GM21529 (cell line): ENCODE data around the gene LRIG2.
"Not testable (repeated sequence)": the region's sequence is repeated elsewhere in the genome, so short reads cannot be mapped to it uniquely, and the experiment has no call there.

Experiments
- ATAC-seq: cut with Tn5 transposase; IDR thresholded peaks from one replicate; pipeline ENCODE4 v1.9.1; 2021; ENCODE audit not compliant: unreplicated experiment

LRIG2 gene, protein sequence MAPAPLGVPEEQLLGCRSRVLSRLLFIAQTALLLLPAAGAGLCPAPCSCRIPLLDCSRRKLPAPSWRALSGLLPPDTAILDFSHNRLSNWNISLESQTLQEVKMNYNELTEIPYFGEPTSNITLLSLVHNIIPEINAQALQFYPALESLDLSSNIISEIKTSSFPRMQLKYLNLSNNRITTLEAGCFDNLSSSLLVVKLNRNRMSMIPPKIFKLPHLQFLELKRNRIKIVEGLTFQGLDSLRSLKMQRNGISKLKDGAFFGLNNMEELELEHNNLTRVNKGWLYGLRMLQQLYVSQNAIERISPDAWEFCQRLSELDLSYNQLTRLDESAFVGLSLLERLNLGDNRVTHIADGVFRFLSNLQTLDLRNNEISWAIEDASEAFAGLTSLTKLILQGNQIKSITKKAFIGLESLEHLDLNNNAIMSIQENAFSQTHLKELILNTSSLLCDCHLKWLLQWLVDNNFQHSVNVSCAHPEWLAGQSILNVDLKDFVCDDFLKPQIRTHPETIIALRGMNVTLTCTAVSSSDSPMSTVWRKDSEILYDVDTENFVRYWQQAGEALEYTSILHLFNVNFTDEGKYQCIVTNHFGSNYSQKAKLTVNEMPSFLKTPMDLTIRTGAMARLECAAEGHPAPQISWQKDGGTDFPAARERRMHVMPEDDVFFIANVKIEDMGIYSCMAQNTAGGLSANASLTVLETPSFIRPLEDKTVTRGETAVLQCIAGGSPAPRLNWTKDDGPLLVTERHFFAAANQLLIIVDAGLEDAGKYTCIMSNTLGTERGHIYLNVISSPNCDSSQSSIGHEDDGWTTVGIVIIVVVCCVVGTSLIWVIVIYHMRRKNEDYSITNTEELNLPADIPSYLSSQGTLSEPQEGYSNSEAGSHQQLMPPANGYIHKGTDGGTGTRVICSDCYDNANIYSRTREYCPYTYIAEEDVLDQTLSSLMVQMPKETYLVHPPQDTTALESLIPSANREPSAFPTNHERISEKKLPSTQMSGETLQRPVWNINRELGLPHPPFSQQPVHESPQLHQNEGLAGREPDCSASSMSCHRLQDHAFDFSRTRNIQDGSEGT

DNA sequence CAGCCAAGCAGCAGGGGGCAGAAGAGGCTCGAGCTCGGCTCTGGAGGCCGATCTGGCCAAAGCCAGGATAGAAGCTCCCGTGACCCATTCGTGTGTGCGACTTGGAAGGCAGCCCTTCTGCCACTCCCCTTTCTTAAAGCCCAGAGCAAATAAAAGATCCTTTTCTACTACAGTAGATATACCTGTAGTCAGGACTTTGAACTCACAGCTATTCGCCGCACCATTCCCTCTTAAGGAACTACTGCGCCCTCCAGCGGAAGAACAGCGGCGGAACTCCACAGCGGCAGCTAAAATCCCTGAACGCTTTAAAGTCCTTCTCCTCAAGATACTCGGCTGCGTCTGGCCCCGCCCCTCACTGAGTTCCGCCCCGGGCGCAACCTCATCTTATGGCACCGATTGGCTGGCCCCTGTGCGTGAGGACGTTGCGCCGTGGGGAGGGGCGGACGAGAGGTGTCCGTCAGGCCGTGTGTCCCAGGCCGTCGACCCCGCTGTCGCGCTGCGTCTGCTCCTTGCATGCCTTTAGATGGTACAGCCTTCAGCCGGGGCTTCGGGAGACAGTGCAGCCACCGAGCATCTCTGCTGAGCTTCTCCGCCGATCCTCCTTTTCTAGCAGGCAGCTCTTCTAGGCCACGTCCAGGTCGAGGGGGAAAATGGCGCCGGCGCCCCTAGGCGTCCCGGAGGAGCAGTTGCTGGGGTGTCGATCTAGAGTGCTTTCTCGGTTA lies at the start of gene LRIG2:
Gene LRIG2, plus strand, starts transcription at position 442 of the 722 bp plus-strand sequence. Its CDS starts 209 bp downstream, at position 651.
- peak; percentile 94 for ATAC-seq

DNA sequence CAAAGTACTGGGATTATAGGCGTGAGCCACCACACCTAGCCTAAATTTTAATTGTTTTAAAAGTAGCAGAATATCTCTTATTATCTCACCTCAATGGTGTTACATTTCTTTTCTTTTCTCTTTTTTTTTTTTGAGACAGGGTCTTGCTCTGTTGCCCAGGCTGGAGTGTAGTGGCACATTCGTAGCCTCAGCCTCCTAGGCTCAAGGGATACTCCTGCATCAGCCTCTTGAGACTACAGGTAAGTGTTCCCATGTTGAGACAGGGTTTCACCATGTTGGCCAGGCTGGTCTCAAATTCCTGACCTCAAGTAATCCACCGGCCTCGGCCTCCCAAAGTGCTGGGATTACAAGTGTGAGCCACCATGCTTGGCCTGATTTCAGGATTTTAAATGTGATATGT lies 49.7 kb upstream of the LRIG2 start:
- ATAC-seq: not testable (repeated sequence)

DNA sequence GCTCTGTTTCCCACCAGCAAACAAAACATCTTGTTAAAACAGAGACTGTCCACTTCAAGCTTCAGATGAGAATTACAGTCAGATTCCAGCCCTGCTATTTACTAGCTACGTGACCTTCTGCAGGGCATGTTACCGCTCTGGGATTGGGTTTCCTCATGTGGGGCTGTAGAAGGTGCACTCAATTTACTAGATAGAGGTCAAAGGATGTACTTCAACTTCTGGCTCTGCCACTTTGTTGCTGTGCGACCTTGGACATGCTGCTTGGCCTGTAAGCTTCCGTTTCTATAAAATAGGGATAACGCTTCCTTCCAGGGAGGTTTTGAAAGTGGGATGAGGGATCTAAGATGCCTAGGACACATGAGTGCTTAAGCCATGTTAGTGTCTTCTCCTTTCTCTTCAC lies 46.0 kb upstream of the LRIG2 start:
- no peak for ATAC-seq

GRCh38 chr1:113027449-113027848 lies 45.5 kb upstream of the LRIG2 start:
- ATAC-seq: no peak

GRCh38 chr1:113029822-113030221 lies 43.2 kb upstream of the LRIG2 start:
- no peak for ATAC-seq

GRCh38 chr1:113031171-113031933 lies 41.6 kb upstream of the LRIG2 start:
- peak; percentile 82 for ATAC-seq

GRCh38 chr1:113035086-113035485 lies 37.9 kb upstream of the LRIG2 start:
- ATAC-seq: no peak

- ATAC-seq: peak; percentile 55
Measured at GRCh38 chr1:113036639-113037321, 36.2 kb upstream of the LRIG2 start.

GRCh38 chr1:113040041-113040440 lies 33.0 kb upstream of the LRIG2 start:
- ATAC-seq: no peak

DNA sequence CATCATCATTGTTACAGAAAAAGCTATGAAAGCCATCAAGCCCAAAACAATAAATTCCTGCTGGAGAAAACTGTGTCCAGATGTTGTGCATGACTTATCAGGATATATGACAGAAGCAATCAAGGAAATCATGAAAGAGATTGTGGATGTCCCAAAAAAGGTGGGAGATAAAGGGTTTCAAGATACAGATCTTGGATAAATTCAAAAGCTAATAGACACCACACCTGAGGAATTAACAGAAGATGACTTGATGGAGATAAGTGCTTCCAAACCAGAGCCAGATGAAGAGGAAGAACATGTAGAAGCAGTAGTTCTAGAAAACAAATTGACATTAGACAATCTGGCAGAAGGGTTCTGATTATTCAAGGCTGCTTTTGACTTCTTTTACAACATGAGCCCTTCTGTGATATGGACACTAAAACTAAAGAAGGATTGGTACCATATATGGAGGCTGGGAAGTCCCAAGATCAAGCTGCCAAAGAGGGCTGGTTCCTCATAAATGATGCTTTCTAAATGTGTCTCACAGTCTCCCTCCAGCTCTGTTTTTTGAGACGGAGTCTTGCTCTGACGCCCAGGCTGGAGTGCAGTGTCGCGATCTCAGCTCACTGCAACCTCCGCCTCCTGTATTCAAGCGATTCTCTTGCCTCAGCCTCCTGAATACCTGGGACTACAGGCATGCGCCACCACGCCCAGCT lies 32.1 kb upstream of the LRIG2 start:
- no peak for ATAC-seq

DNA sequence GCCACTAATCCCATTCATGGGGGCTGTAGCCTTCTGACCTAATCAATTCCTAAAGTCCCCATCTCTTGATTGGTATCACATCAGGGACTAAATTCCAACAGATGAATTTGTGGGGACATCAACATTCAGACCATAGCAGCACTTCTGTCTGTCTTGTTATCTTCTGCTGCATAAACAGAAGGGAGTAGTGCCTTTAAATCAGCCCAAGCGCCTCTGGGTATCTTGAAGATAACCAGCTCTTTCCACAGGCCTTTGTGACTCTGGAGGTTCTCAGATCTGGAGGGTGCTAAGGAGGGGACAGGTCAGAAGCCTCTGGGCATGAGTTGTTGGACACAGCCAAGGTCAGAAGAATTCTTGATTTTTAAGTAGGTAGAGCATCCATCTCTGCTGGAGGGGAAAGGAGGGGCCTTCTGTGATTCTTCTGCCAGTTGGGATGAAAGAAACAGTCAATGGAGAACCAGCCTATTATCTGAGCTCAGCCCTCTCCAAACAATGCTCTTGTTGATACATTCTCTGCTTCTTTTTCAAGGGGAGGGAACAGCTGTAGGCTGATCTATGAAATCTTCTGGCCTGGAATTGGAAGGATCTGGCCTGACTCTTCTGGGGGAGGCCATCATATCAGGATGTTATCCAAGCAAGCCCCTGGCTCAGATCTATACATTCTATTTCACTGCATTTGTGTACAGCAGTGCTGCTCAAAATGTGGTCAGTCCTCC lies 31.3 kb upstream of the LRIG2 start:
- ATAC-seq: no peak

DNA sequence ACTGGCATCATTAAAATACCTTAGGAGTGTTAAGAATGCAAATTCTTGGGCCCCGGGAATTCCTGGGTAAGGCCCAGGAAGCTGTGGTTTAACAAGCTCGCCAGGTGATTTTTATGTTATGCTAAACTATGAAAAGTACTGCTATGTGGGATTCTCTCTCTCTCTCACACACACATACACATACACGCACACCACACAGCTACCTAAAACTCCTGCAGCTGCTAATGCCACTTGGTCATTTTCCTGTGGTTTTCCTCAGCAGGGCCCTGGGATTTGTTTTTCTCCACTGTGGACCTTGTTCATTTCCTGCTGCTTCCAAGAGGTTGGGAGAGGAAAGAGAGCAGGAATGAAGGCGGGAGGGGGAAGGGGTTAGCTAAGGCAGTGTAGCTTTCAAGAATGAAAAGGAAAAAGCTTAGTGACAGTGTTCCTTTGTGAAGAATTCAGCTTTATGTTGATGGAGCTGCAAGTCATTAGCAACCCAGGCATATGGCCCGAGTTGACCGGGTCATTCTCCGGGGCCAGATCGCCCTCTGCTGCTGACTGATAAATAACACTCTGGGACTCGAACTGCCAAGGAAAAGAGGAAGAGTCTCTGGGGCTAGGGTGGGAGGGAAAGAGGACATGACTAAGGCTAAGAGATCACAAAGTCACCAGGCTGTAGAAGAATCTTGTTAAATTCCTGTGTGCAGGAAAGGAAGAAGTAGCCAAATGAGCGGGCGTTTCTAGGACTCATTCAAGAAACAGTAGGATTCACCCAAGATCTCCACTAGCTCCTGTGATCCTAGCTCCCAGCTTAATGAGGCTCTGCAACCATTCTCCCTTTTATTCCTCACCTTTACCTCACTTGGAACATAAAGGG lies 30.5 kb upstream of the LRIG2 start:
- peak; percentile 82 for ATAC-seq

DNA sequence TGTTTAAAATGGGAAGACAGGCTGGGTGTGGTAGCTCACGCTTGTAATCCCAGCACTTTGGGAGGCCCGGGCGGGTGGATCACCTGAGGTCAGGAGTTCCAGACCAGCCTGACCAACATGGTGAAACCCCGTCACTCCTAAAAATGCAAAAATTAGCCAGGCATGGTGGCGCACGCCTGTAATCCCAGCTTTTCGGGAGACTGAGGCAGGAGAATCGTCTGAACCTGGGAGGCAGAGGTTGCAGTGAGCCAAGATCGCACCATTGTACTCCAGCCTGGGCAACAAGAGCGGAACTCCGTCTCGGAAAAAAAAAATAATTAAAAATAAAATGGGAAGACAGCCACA lies 29.9 kb upstream of the LRIG2 start:
- not testable (repeated sequence) for ATAC-seq

DNA sequence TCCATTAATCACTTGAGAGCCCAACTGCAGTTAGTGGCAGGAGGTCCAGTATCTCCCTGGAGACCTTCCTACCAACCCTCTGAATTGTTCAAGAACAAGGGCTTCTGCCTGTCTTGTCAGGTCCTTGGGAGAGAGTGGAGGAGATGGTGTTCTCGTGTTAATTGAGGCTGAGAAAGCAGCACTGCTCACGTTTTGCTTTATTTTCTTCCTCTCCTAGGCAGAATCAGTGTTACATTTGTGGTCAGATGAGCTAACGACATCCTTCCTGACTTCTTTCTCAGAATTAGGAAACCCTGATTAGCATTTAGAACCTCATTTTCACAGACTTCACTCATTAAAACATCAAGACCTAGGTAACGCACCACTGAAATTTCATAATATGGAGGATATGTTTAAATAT lies 26.4 kb upstream of the LRIG2 start:
- no peak for ATAC-seq

DNA sequence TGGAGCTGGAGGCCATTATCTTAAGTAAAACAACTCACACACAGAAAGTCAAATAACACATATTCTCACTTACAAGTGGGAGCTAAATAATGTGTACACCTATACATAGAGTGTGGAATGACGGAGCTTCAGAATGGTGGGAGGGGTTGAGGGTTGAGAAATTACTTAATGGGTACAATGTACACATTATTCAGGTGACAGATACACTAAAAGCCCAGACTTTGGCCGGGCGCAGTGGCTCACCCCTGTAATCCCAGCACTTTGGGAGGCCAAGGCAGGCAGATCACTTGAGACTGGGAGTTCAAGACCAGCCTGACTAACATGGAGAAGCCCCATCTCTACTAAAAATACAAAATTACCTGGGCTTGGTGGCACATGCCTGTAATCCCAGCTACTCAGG lies 24.9 kb upstream of the LRIG2 start:
- ATAC-seq: no peak

- ATAC-seq: no peak
Measured at GRCh38 chr1:113053344-113054126, 19.5 kb upstream of the LRIG2 start.

GRCh38 chr1:113055570-113055969 lies 17.4 kb upstream of the LRIG2 start:
- ATAC-seq: no peak
